Measurements from ENCODE around the gene CDC5L.

The CDC5L gene

GRCh38 chr6:44454198-44454597, 66.7 kb downstream of the CDC5L start:
- DNase-seq (ENCODE audit: low spot score) = no peak

- no peak for DNase-seq (ENCODE audit: low spot score)
Observed at GRCh38 chr6:44456070-44456965, 68.8 kb downstream of the CDC5L start.

GRCh38 chr6:44456966-44457292, 69.4 kb downstream of the CDC5L start:
- DNase-seq (ENCODE audit: low spot score) = no peak

GRCh38 chr6:44457596-44457995, 70.1 kb downstream of the CDC5L start:
- no peak for DNase-seq (ENCODE audit: low spot score)

- DNase-seq (ENCODE audit: low spot score) = no peak
Observed at GRCh38 chr6:44458551-44458950, 71.0 kb downstream of the CDC5L start.

- no peak for DNase-seq (ENCODE audit: low spot score)
Observed at GRCh38 chr6:44462335-44462734, 74.8 kb downstream of the CDC5L start.

- DNase-seq (ENCODE audit: low spot score) = no peak
Observed at GRCh38 chr6:44462797-44463727, 75.6 kb downstream of the CDC5L start.

- no peak for DNase-seq (ENCODE audit: low spot score)
Observed at GRCh38 chr6:44463728-44464450, 76.4 kb downstream of the CDC5L start.

GRCh38 chr6:44464527-44465310, 77.2 kb downstream of the CDC5L start:
- DNase-seq (ENCODE audit: low spot score) = no peak

- DNase-seq (ENCODE audit: low spot score) = no peak
Observed at GRCh38 chr6:44466955-44467354, 79.4 kb downstream of the CDC5L start.

GRCh38 chr6:44468835-44469234, 81.3 kb downstream of the CDC5L start:
- no peak for DNase-seq (ENCODE audit: low spot score)

GRCh38 chr6:44470115-44470464, 82.6 kb downstream of the CDC5L start:
- no peak for DNase-seq (ENCODE audit: low spot score)

- DNase-seq (ENCODE audit: low spot score) = peak; percentile 12
Observed at GRCh38 chr6:44470746-44471145, 83.2 kb downstream of the CDC5L start.

- DNase-seq (ENCODE audit: low spot score) = peak; percentile 34
Observed at GRCh38 chr6:44471271-44471981, 83.9 kb downstream of the CDC5L start.

GRCh38 chr6:44472250-44472945, 84.9 kb downstream of the CDC5L start:
- DNase-seq (ENCODE audit: low spot score) = peak; percentile 56

GRCh38 chr6:44473393-44474189, 86.1 kb downstream of the CDC5L start:
- DNase-seq (ENCODE audit: low spot score) = no peak

- DNase-seq (ENCODE audit: low spot score) = no peak
Observed at GRCh38 chr6:44474190-44474631, 86.7 kb downstream of the CDC5L start.

GRCh38 chr6:44474643-44475042, 87.1 kb downstream of the CDC5L start:
- no peak for DNase-seq (ENCODE audit: low spot score)

- DNase-seq (ENCODE audit: low spot score) = no peak
Observed at GRCh38 chr6:44475417-44475778, 87.9 kb downstream of the CDC5L start.

Data from left forelimb (tissue), 1 donor.